EL (cell line): Measurements from ENCODE around the gene CYYR1.

ENCODE experiments used
- DNase-seq: peaks from one replicate; pipeline ENCODE4 v3.0.0-alpha.2; 2016

The CYYR1 gene

GRCh38 chr21:26550326-26550725, 22.8 kb downstream of the CYYR1 start:
- DNase-seq, result no peak

- no peak for DNase-seq
Measured at GRCh38 chr21:26546446-26547097, 26.5 kb downstream of the CYYR1 start.

GRCh38 chr21:26544201-26544775, 28.8 kb downstream of the CYYR1 start:
- no peak for DNase-seq

GRCh38 chr21:26540651-26541050, 32.4 kb downstream of the CYYR1 start:
- no peak for DNase-seq

- no peak for DNase-seq
Measured at GRCh38 chr21:26539566-26539965, 33.5 kb downstream of the CYYR1 start.

GRCh38 chr21:26534517-26534916, 38.6 kb downstream of the CYYR1 start:
- no peak for DNase-seq

GRCh38 chr21:26532208-26532607, 40.9 kb downstream of the CYYR1 start:
- DNase-seq, result no peak

- DNase-seq, result no peak
Measured at GRCh38 chr21:26529526-26529925, 43.6 kb downstream of the CYYR1 start.

- DNase-seq, result no peak
Measured at GRCh38 chr21:26528882-26529281, 44.2 kb downstream of the CYYR1 start.

GRCh38 chr21:26522704-26523103, 50.4 kb downstream of the CYYR1 start:
- DNase-seq, result no peak

- DNase-seq, result no peak
Measured at GRCh38 chr21:26519142-26519541, 53.9 kb downstream of the CYYR1 start.

- no peak for DNase-seq
Measured at GRCh38 chr21:26515257-26515656, 57.8 kb downstream of the CYYR1 start.

GRCh38 chr21:26513212-26513611, 59.9 kb downstream of the CYYR1 start:
- peak; percentile 63 for DNase-seq

GRCh38 chr21:26512664-26513063, 60.4 kb downstream of the CYYR1 start:
- no peak for DNase-seq

GRCh38 chr21:26508903-26509302, 64.2 kb downstream of the CYYR1 start:
- no peak for DNase-seq

- peak; percentile 45 for DNase-seq
Measured at GRCh38 chr21:26506956-26507355, 66.1 kb downstream of the CYYR1 start.

- DNase-seq, result no peak
Measured at GRCh38 chr21:26505211-26505610, 67.9 kb downstream of the CYYR1 start.

GRCh38 chr21:26503414-26503813, 69.7 kb downstream of the CYYR1 start:
- no peak for DNase-seq

- no peak for DNase-seq
Measured at GRCh38 chr21:26501495-26502021, 71.5 kb downstream of the CYYR1 start.

- no peak for DNase-seq
Measured at GRCh38 chr21:26499495-26499894, 73.6 kb downstream of the CYYR1 start.

GRCh38 chr21:26495283-26495849, 77.7 kb downstream of the CYYR1 start:
- no peak for DNase-seq

GRCh38 chr21:26491663-26492062, 81.4 kb downstream of the CYYR1 start:
- no peak for DNase-seq

- DNase-seq, result peak; percentile 37
Measured at GRCh38 chr21:26490771-26491170, 82.3 kb downstream of the CYYR1 start.

GRCh38 chr21:26489781-26490180, 83.3 kb downstream of the CYYR1 start:
- DNase-seq, result no peak
